Nephron progenitor cell (in vitro differentiated cells): ENCODE measurements around the gene ARFGEF2.

ENCODE experiments used
- DNase-seq: peaks from one replicate; pipeline ENCODE4 v3.0.0; 2021
- H3K27ac Mint-ChIP-seq: 2 replicates; pipeline ENCODE4 v1.8.0; 2021; ENCODE audit warnings: mild to moderate bottlenecking, moderate library complexity, mixed read lengths
- H3K27me3 Mint-ChIP-seq: 2 replicates; pipeline ENCODE4 v1.8.0; 2021; ENCODE audit warnings: mild to moderate bottlenecking, low read depth, mixed read lengths; ENCODE audit not compliant: poor library complexity
- H3K36me3 Mint-ChIP-seq: 2 replicates; pipeline ENCODE4 v1.8.0; 2021; ENCODE audit warnings: low read depth, mixed read lengths
- H3K4me1 Mint-ChIP-seq: 2 replicates; pipeline ENCODE4 v1.8.0; 2021; ENCODE audit warnings: mixed read lengths
- H3K4me3 Mint-ChIP-seq: 2 replicates; pipeline ENCODE4 v1.8.0; 2021; ENCODE audit warnings: mild to moderate bottlenecking, moderate library complexity, mixed read lengths
- H3K9me3 Mint-ChIP-seq: 2 replicates; pipeline ENCODE4 v1.8.0; 2021; ENCODE audit warnings: mild to moderate bottlenecking, moderate library complexity, mixed read lengths
- TF ChIP-seq, protein P1 (sequence below): fragments of 200-600 bp; sonication (generic); IDR thresholded peaks from 2 replicates; pipeline ENCODE4 v1.5.0; 2021; ENCODE audit warnings: antibody characterized with exemption

The ARFGEF2 gene

DNA sequence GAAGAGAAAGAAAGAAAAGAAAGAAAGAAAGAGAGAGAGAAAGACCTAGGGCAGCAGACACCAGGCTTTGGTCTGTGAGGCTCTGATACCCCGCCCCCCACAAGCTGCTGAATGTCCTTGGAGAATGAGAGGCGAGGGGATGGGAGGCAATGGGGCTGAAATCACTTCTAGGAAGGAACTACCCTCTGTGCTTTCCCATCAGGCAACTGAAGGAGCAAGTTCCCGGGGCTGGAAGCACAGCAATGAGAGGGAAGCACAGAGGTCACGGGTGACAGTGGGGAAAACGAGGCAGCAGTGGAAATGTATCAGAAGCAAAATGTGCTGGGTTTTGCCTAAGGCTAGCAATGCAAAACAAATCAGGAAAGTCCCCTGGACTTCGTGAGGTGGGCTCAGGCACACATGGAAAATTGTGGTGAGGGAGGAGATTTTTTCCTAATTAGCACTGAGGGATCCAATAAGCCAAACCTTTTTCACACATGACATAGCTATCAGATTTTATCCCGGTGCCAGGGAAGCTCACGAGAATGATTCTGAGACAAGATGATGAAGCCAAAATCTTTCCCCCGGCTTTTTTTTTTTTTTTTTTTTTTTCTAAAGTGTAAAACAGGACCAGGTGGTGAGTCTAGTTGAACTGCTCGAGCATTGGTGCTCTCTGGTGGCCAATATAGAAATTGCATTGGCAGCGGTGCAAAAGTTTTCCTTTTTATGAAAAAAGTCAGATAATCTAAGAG, 16.8 kb upstream of the ARFGEF2 start:
- peaks cover 13% of the 10 kb centered on the region for H3K9me3 Mint-ChIP-seq
- peaks cover 18% of the 10 kb centered on the region for H3K27me3 Mint-ChIP-seq
- TF ChIP-seq, protein P1, sequence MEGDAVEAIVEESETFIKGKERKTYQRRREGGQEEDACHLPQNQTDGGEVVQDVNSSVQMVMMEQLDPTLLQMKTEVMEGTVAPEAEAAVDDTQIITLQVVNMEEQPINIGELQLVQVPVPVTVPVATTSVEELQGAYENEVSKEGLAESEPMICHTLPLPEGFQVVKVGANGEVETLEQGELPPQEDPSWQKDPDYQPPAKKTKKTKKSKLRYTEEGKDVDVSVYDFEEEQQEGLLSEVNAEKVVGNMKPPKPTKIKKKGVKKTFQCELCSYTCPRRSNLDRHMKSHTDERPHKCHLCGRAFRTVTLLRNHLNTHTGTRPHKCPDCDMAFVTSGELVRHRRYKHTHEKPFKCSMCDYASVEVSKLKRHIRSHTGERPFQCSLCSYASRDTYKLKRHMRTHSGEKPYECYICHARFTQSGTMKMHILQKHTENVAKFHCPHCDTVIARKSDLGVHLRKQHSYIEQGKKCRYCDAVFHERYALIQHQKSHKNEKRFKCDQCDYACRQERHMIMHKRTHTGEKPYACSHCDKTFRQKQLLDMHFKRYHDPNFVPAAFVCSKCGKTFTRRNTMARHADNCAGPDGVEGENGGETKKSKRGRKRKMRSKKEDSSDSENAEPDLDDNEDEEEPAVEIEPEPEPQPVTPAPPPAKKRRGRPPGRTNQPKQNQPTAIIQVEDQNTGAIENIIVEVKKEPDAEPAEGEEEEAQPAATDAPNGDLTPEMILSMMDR, result peak; percentile 89
- peaks cover 18% of the 10 kb centered on the region for H3K4me1 Mint-ChIP-seq
- peak overlapping the region; percentile 66 for H3K4me3 Mint-ChIP-seq
- H3K27ac Mint-ChIP-seq, result no peak overlapping the region
- H3K36me3 Mint-ChIP-seq, result peaks cover 4% of the 10 kb centered on the region
- DNase-seq, result peak; percentile 68

DNA sequence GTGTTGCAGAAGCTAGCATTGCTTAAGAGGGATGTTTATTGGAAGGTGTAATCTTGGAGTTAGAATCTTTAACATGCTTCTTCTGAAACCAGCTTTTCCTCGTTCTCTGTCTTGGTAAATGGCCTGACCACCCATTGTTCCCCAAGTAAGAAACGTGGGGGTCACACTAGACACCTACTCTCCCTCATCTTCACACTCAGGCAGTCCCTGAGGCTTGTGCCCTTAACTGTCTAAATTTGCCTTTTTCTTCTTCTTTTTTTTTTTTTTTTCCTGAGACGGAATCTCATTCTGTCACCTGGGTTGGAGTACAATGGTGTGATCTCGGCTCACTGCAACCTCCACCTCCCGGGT, 16.2 kb upstream of the ARFGEF2 start:
- Mint-ChIP-seq H3K27ac (no peak overlapping the region), H3K4me3 (no peak overlapping the region), H3K4me1 (peaks cover 18% of the 10 kb centered on the region), H3K27me3 (peaks cover 18% of the 10 kb centered on the region), H3K36me3 (peaks cover 4% of the 10 kb centered on the region), H3K9me3 (peaks cover 18% of the 10 kb centered on the region)
- no peak for DNase-seq
- TF ChIP-seq, protein P1, result no peak

DNA sequence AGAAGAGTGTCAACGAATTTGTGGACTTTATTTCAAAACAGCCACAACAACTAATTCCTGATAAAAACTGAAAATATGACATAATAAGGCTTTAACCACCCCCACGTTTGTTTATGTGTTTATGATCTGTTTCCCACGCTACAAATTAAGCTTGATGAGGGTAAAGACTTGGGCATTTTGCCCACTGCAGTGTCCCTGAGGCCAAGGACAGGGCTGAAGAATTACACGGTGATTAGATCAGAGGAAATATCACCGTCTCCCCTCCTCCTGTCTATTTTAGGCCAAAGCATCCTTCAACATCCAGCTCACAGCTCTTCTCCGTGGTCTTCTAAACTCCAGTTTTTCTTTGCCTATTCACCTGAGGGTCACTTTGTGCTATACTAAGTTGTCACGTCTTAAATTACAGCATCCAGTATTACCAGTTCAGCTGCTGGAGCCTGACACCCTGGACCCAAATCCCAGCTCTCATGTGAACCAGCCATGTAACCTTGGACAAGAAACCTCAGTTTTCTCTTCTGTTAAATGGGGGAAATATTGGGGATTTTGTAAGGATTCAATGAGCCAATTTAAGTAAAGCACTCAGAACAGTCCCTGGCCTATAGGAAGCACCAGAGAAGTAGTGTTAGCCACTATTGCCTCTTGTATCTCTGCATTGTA, 15.2 kb upstream of the ARFGEF2 start:
- Mint-ChIP-seq H3K9me3 (peaks cover 28% of the 10 kb centered on the region), H3K36me3 (peaks cover 8% of the 10 kb centered on the region), H3K4me3 (no peak overlapping the region), H3K27me3 (peaks cover 20% of the 10 kb centered on the region), H3K4me1 (peaks cover 18% of the 10 kb centered on the region), H3K27ac (no peak overlapping the region)
- TF ChIP-seq, protein P1, result no peak
- no peak for DNase-seq

DNA sequence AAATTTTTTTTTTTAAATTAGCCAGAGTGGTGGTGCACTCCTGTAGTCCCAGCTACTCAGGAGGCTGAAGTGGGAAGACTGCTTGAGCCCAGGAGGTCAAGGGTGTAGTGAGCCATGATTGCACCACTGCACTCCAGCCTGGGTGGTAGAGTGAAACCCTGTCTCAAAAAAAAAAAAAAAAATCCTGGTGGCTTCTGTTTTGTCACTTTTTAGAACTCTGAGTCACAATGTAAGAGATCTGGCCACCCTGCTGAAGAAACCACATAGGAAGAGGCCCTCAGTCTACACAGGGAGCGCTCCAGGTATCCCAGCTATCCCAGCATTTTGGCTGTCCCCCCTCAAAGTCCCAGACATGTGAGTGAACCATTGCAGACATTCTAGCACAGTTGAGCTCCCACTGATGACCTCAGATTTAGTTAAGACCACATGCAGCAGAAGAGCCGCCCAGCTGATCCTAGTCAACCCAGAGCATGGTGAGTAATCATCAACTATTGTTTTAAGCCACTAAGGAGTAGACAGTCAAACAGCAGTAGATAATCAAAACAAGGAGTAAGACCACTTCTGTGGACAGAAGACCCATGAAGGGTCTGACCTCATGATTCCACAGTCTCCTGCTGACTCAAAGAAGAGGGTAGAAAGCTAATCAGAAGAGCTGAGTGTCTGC, 12.7 kb upstream of the ARFGEF2 start:
- no peak for DNase-seq
- H3K9me3 Mint-ChIP-seq, result peaks cover 32% of the 10 kb centered on the region
- no peak overlapping the region for H3K27ac Mint-ChIP-seq
- H3K27me3 Mint-ChIP-seq, result peaks cover 22% of the 10 kb centered on the region
- TF ChIP-seq, protein P1, result no peak
- H3K4me3 Mint-ChIP-seq, result no peak overlapping the region
- peaks cover 13% of the 10 kb centered on the region for H3K4me1 Mint-ChIP-seq
- H3K36me3 Mint-ChIP-seq, result peaks cover 8% of the 10 kb centered on the region

DNA sequence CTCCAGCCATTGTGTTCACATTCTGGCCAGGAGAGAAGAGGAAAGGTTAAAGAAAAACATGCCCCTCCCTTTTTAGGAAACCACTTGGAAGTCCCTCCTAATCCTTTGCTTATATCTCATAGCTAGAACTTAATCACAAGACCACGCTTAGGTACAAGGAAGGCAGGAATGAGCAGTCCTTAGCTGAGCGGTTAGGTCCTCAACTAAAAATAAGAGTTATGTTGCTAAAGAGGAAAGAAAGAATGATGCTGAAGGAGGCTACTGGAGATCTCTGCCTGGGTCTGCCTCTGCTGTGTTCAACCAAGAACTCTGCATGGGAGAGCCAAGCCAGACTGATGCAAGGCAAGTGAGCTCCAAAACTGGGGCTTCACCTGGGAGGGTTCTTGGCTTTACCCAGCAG, 11.6 kb upstream of the ARFGEF2 start:
- Mint-ChIP-seq H3K4me1 (peaks cover 4% of the 10 kb centered on the region), H3K4me3 (no peak overlapping the region), H3K27ac (no peak overlapping the region), H3K27me3 (peaks cover 24% of the 10 kb centered on the region), H3K9me3 (peaks cover 32% of the 10 kb centered on the region), H3K36me3 (peaks cover 8% of the 10 kb centered on the region)
- no peak for DNase-seq
- TF ChIP-seq, protein P1, result no peak
